Lower leg skin (tissue), 3 donors: ENCODE measurements around the gene NT5DC3.

Source experiments
- POLR2A ChIP-seq, 2 donors: fragments of 450-650 bp; IDR thresholded peaks; one replicate each; pipeline ENCODE4 v1.6.1; 2016 to 2017; ENCODE audit warnings: antibody characterized with exemption in 2 of 2, mild to moderate bottlenecking in 1 of 2, moderate library complexity in 1 of 2
- TF ChIP-seq, protein P1 (sequence below), 3 donors: fragments of 450-650 bp; IDR thresholded peaks; one replicate each; pipeline ENCODE4 v1.5.1; 2016; ENCODE audit warnings: antibody characterized with exemption in 3 of 3, mild to moderate bottlenecking in 3 of 3, moderate library complexity in 2 of 3

DNA sequence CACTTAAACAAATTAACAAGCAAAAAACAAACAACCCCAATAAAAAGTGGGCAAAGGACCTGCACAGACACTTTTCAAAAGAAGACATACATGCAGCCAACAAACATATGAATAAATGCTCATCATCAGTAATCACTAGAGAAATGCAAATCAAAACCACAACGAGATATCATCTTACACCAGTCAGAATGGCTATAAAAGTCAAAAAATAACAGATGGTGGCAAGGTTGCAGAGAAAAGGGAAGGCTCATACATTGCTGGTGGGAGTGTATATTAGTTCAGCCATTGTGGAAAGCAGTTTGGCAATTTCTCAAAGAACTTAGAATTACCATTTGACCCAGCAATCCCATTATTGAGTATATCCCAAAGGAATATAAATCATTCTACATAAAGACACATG lies 34.6 kb upstream of the NT5DC3 start:
- TF ChIP-seq, protein P1, sequence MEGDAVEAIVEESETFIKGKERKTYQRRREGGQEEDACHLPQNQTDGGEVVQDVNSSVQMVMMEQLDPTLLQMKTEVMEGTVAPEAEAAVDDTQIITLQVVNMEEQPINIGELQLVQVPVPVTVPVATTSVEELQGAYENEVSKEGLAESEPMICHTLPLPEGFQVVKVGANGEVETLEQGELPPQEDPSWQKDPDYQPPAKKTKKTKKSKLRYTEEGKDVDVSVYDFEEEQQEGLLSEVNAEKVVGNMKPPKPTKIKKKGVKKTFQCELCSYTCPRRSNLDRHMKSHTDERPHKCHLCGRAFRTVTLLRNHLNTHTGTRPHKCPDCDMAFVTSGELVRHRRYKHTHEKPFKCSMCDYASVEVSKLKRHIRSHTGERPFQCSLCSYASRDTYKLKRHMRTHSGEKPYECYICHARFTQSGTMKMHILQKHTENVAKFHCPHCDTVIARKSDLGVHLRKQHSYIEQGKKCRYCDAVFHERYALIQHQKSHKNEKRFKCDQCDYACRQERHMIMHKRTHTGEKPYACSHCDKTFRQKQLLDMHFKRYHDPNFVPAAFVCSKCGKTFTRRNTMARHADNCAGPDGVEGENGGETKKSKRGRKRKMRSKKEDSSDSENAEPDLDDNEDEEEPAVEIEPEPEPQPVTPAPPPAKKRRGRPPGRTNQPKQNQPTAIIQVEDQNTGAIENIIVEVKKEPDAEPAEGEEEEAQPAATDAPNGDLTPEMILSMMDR (IDR thresholded peaks at IDR 0.05), result no peak
- TF ChIP-seq POLR2A (IDR thresholded peaks at IDR 0.05), result no peak
